Bronchial epithelial cell (primary cell): ENCODE measurements around the gene STEAP1. TPM values are rescaled to one million over a fixed set of nuclear protein-coding genes. Genes with fewer than 3 reads are reported as not detected.

Source experiments
- DNase-seq: peaks from one replicate; pipeline ENCODE4 v3.0.0-alpha.2; 2010; ENCODE audit warnings: low read depth
- FAIRE-seq: peaks from 2 replicates; lab custom pipeline; 2011; peaks lifted over from hg19 to GRCh38; lab: Jason Lieb, UNC
- H3K27me3 ChIP-seq: 2 replicates; pipeline ENCODE4 v1.5.1; 2011; ENCODE audit warnings: low read length; ENCODE audit not compliant: control insufficient read depth, insufficient read depth
- H3K36me3 ChIP-seq: 2 replicates; pipeline ENCODE4 v1.5.1; 2011; ENCODE audit warnings: low read length; ENCODE audit not compliant: control insufficient read depth, insufficient read depth
- H3K4me3 ChIP-seq: 2 replicates; pipeline ENCODE4 v1.5.1; 2011; ENCODE audit warnings: mild to moderate bottlenecking, low read depth, low read length, control low read depth
- CTCF ChIP-seq: IDR thresholded peaks from 2 replicates; pipeline ENCODE4 v1.5.1; 2011; ENCODE audit warnings: mild to moderate bottlenecking, moderate library complexity, low read length, control low read depth, inconsistent platforms; ENCODE audit not compliant: insufficient read depth, severe bottlenecking
- total RNA-seq: library from RNA; depleted of rRNA; stranded (reverse); fragments of >200 nt; gene quantifications from 2 replicates; pipeline ENCODE4 v1.2.1, GENCODE V29; 2014

The STEAP1 gene
- total RNA-seq, 1 donor from 2014 or later: 10.0 TPM

GRCh38 chr7:90207956-90208355 is 53.7 kb downstream of the STEAP1 start:
- Histone ChIP-seq H3K27me3 (no peaks in the 10 kb centered on the region), H3K36me3 (no peaks in the 10 kb centered on the region), H3K4me3 (no peak overlapping the region)
- no peak for FAIRE-seq
- DNase-seq: no peak
- no peak for TF ChIP-seq CTCF

DNA sequence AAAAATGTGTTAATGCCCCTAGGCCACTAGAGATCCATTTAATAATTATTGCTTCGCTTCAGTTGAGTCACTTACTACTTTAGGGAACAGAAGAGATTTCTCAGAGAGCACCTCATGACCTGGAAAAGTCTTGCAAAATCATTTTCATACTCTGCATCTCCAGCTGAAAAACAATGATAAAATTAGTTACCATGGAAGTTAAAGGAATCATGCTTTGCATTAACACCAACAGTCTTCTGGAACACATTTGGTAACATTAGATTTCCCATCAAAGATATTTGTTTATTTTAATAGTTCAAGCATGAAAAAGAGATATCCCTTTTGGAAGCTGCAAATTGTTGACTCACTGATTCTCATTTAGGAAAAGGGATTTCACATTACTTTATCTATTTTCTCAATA is 55.5 kb downstream of the STEAP1 start:
- DNase-seq: peak; percentile 35
- no peak for FAIRE-seq
- no peaks in the 10 kb centered on the region for H3K36me3 ChIP-seq
- no peaks in the 10 kb centered on the region for H3K27me3 ChIP-seq
- TF ChIP-seq CTCF: no peak
- no peak overlapping the region for H3K4me3 ChIP-seq

DNA sequence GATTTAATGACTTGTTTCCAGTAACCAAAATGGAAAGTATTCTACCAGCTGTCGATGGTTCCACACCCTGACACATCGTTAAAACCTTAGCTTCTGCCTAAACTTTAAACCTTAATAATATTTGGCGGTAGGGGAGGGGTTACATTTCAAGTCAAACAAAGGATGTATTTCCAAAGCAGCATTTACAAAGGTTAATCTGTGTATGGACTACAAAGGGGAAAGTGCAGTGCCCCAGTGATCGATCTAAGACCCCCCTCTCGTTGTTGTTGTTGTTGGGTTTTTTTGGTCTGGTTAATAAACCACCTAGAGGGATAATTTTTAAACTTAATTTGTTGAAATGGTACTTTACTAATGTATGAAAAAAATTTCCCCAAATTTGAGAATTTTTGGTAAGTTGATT is 56.2 kb downstream of the STEAP1 start:
- Histone ChIP-seq H3K4me3 (no peak overlapping the region), H3K27me3 (no peaks in the 10 kb centered on the region), H3K36me3 (no peaks in the 10 kb centered on the region)
- DNase-seq: no peak
- FAIRE-seq: no peak
- TF ChIP-seq CTCF: no peak

GRCh38 chr7:90210981-90211380 is 56.7 kb downstream of the STEAP1 start:
- no peak for FAIRE-seq
- Histone ChIP-seq H3K4me3 (peak overlapping the region; percentile 72), H3K27me3 (no peaks in the 10 kb centered on the region), H3K36me3 (no peaks in the 10 kb centered on the region)
- no peak for DNase-seq
- no peak for TF ChIP-seq CTCF

DNA sequence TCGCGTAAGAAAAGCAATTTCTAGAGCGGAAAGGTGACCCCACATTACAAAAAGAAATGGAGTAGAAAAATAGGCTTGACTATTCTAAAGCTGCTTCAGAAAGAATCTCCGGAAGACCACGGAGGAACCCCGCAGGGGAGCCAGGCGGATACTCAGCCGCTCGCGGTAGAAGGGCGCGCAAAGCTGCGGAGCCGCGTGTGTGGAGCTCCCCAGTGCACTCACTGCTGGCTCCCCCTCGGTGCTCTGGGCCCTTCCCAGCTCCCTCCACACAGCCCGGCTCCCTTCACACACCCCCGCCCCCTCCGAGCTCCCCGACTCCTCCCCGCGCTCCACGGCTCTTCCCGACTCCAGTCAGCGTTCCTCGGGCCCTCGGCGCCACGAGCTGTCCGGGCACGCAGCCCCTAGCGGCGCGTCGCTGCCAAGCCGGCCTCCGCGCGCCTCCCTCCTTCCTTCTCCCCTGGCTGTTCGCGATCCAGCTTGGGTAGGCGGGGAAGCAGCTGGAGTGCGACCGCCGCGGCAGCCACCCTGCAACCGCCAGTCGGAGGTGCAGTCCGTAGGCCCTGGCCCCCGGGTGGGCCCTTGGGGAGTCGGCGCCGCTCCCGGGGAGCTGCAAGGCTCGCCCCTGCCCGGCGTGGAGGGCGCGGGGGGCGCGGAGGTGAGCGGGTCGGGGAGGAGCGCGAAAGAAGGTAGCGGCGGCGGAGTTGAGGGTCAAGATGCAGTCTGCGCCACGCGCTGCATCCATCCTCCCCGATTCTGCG is 57.3 kb downstream of the STEAP1 start, which contains the start of gene STEAP2:
Gene STEAP2 (plus strand): TSS at position 350 of the 758 bp plus-strand sequence. CDS start 13,343 bp downstream, outside the sequence.
- Histone ChIP-seq H3K27me3 (no peaks in the 10 kb centered on the region), H3K36me3 (no peaks in the 10 kb centered on the region), H3K4me3 (peak within 1 kb of the TSS; percentile 72)
- peak; percentile 79 for TF ChIP-seq CTCF
- peak; percentile 75 for DNase-seq
- no peak for FAIRE-seq

DNA sequence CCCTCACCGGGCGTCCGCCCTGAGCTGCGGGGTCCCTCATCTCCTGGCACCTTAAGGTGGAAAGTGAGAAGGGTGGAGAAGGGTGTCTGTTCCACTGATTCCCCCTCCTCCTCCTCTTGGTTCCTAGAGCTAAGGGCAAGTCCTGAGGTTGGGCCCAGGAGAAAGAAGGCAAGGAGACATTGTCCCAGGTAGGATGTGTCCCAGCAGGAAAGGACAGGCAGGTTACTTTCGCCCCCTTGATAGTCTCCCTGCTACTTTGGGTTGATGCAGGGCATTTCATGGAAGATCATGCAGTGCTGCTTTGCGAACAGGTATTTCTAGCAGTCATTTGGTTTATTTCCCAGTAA is 57.9 kb downstream of the STEAP1 start:
- no peak for FAIRE-seq

More for the DNA sequence above, 57.9 kb downstream of the STEAP1 start:
- H3K27me3 ChIP-seq: no peaks in the 10 kb centered on the region
- DNase-seq: no peak
- TF ChIP-seq CTCF: no peak
- peak overlapping the region; percentile 72 for H3K4me3 ChIP-seq
- H3K36me3 ChIP-seq: no peaks in the 10 kb centered on the region
